Fibroblast of the aortic adventitia (primary cell): ENCODE results near the gene PITX1. TPM values are rescaled to one million over a fixed set of nuclear protein-coding genes. Genes with fewer than 3 reads are reported as not detected.

ENCODE experiments used
- DNase-seq: peaks from one replicate; pipeline ENCODE4 v3.0.0-alpha.2; 2010; ENCODE audit warnings: low read depth
- H3K4me3 ChIP-seq: 2 replicates; pipeline ENCODE4 v1.5.1; 2011; ENCODE audit warnings: low read depth, mild to moderate bottlenecking, control low read depth, low read length, moderate library complexity
- total RNA-seq: library from RNA; depleted of rRNA; stranded (reverse); fragments of >200 nt; gene quantifications from 2 replicates; pipeline ENCODE4 v1.2.3, GENCODE V29; 2012; ENCODE audit warnings: low replicate concordance
- TF ChIP-seq, protein P1 (sequence below): IDR thresholded peaks from 2 replicates; pipeline ENCODE4 v1.5.1; 2011; ENCODE audit warnings: mild to moderate bottlenecking, low read length, control low read depth, inconsistent platforms; ENCODE audit not compliant: insufficient read depth

Gene PITX1
- total RNA-seq, 1 donor = 1.5 TPM

DNA sequence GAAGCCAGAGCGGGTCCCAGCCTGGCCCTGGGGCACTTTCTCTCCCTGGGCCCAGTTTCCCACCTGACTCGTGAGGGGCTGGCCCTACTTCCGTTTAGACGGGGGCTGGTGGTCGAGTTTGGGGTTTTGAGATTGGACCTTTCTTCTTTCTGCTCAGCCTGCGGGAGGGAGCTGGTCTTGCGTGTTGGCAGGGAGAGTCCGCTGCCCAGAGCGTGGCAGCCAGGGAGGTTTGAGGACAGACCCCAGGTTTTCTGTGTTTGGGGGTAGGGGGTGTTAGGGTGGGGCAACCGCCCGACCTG lies 6.0 kb upstream of the PITX1 start:
- TF ChIP-seq, protein P1, sequence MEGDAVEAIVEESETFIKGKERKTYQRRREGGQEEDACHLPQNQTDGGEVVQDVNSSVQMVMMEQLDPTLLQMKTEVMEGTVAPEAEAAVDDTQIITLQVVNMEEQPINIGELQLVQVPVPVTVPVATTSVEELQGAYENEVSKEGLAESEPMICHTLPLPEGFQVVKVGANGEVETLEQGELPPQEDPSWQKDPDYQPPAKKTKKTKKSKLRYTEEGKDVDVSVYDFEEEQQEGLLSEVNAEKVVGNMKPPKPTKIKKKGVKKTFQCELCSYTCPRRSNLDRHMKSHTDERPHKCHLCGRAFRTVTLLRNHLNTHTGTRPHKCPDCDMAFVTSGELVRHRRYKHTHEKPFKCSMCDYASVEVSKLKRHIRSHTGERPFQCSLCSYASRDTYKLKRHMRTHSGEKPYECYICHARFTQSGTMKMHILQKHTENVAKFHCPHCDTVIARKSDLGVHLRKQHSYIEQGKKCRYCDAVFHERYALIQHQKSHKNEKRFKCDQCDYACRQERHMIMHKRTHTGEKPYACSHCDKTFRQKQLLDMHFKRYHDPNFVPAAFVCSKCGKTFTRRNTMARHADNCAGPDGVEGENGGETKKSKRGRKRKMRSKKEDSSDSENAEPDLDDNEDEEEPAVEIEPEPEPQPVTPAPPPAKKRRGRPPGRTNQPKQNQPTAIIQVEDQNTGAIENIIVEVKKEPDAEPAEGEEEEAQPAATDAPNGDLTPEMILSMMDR = no peak
- no peak overlapping the region for H3K4me3 ChIP-seq
- no peak for DNase-seq

DNA sequence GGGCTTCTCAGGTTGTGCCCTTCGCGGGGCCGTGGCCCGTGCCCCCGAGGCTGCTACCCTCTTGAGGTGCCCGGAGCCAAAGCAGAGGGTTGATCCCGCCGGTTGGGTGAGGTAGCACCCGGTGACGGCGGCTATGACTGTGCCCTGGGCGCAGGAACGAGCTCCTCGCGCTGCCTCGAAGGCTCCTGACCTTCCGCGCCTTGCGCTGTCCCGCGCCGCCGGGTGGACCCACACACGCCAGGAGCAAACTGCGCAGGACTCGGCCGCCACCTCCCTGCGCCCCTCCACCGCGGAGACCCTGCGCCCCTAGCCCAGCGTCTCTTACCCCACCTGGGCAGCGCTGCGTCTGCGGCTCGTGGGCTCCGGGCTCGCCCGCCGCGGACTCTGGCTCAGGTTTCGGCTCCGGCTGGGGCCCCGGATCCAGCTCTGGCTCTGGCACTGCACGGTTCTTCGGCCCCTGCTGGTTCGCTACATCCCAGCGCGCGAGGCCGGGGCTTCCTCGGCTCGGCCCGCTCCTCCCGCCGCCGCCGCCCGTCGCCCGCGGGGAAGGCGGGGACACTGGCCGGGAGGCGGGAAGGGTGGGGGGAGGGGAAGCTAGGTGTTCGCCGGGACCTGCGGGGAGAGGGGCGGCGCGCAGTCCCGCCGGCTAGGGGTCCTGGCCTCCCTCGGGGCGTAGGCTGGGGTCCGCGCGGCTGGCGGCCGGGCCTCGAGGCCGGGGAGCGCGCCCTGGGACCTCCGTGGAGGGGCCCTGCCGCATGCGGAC lies 5.4 kb upstream of the PITX1 start:
- DNase-seq = no peak
- no peak overlapping the region for H3K4me3 ChIP-seq
- TF ChIP-seq, protein P1 = no peak

DNA sequence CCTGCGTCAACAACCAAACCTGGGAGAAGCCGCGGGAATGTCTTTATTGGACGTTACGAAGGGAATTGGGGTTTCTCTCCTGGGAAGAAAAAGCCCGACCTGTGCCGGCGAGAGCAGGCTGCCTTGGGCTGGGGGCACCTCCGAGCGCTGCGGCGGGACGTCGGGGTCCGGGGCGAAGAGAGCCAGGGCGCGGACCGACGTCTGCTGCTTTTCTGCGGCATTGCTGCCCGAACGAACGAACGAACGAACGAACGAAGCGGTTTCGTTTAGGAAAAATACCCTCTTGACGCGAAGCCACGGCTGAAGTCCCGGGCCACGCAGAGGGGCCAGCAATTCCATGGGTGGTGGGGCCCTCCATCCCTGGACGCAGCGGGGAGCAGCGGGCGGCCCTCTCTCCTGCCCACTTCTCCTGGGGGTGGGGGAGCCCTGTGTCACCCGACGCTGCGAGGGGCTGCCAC lies 4.8 kb upstream of the PITX1 start:
- TF ChIP-seq, protein P1 = no peak
- no peak for DNase-seq
- H3K4me3 ChIP-seq = no peak overlapping the region

GRCh38 chr5:135038205-135038812 lies 4.3 kb upstream of the PITX1 start:
- TF ChIP-seq, protein P1 = no peak
- no peak overlapping the region for H3K4me3 ChIP-seq
- no peak for DNase-seq

- TF ChIP-seq, protein P1 = no peak
- H3K4me3 ChIP-seq = no peak overlapping the region
- DNase-seq = no peak
These were observed 3.6 kb upstream of the PITX1 start for GRCh38 chr5:135037519-135038204.

DNA sequence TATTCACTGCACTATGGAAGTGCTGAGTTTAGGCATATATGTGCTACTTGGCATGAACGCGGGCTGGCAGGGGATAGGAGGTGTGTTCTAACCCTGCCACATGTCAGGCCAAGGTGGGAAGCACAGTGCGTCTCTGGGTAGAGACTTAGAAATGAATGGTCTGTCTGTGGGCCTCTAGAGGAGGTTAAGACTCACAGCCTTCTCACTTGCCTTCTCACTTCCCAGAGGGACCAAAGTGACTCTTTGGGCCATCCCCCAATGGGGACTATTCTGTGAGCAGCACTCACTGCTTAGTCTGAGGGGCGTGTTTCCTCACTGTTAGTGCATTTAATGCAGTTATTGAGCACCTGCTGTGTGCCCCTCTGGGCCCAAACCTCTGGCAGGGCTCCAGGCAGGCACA lies 2.4 kb upstream of the PITX1 start:
- TF ChIP-seq, protein P1 = no peak
- DNase-seq = no peak
- no peak overlapping the region for H3K4me3 ChIP-seq
